Osteocyte (in vitro differentiated cells): ENCODE measurements around the gene CSNK2A3. TPM values are rescaled to one million over a fixed set of nuclear protein-coding genes. Genes with fewer than 3 reads are reported as not detected.

Experiments used
- DNase-seq: peaks from one replicate; pipeline ENCODE4 v3.0.0; 2021; ENCODE audit warnings: mixed read lengths; ENCODE audit not compliant: unreplicated experiment; ENCODE audit errors: extremely low spot score
- H3K27ac Mint-ChIP-seq: one replicate; pipeline ENCODE4 v1.8.0; 2021; ENCODE audit warnings: mild to moderate bottlenecking, mixed read lengths; ENCODE audit not compliant: unreplicated experiment
- H3K27me3 Mint-ChIP-seq: one replicate; pipeline ENCODE4 v1.8.0; 2021; ENCODE audit warnings: mixed read lengths; ENCODE audit not compliant: unreplicated experiment
- H3K36me3 Mint-ChIP-seq: one replicate; pipeline ENCODE4 v1.8.0; 2021; ENCODE audit warnings: mixed read lengths; ENCODE audit not compliant: unreplicated experiment
- H3K4me1 Mint-ChIP-seq: one replicate; pipeline ENCODE4 v1.8.0; 2021; ENCODE audit warnings: mixed read lengths; ENCODE audit not compliant: unreplicated experiment
- H3K4me3 Mint-ChIP-seq: one replicate; pipeline ENCODE4 v1.8.0; 2021; ENCODE audit warnings: mild to moderate bottlenecking, moderate library complexity, mixed read lengths; ENCODE audit not compliant: unreplicated experiment
- H3K9me3 Mint-ChIP-seq: one replicate; pipeline ENCODE4 v1.8.0; 2021; ENCODE audit warnings: mixed read lengths; ENCODE audit not compliant: unreplicated experiment
- CTCF ChIP-seq: fragments of 200-600 bp; sonication (generic); IDR thresholded peaks from 2 replicates; pipeline ENCODE4 v1.5.0; 2021; ENCODE audit warnings: antibody characterized with exemption, mild to moderate bottlenecking, moderate library complexity
- total RNA-seq: library from RNA; stranded (reverse); gene quantifications from 2 replicates; pipeline ENCODE4 v1.2.1, GENCODE V29; 2021

CSNK2A3 gene
- total RNA-seq, 1 donor from 2014 or later: 2.1 TPM

GRCh38 chr11:11391169-11391568, 38.1 kb upstream of the CSNK2A3 start:
- peaks cover 8% of the 10 kb centered on the region for H3K36me3 Mint-ChIP-seq
- DNase-seq: no peak
- H3K27me3 Mint-ChIP-seq: no peaks in the 10 kb centered on the region
- peak overlapping the region; percentile 73 for H3K27ac Mint-ChIP-seq
- no peak for TF ChIP-seq CTCF
- H3K4me3 Mint-ChIP-seq: no peak overlapping the region
- H3K4me1 Mint-ChIP-seq: peaks cover 12% of the 10 kb centered on the region
- H3K9me3 Mint-ChIP-seq: no peaks in the 10 kb centered on the region

- H3K36me3 Mint-ChIP-seq: peaks cover 8% of the 10 kb centered on the region
- DNase-seq: no peak
- H3K4me3 Mint-ChIP-seq: no peak overlapping the region
- no peak for TF ChIP-seq CTCF
- H3K27me3 Mint-ChIP-seq: no peaks in the 10 kb centered on the region
- H3K9me3 Mint-ChIP-seq: no peaks in the 10 kb centered on the region
- H3K27ac Mint-ChIP-seq: no peak overlapping the region
- H3K4me1 Mint-ChIP-seq: peaks cover 11% of the 10 kb centered on the region
Observed at GRCh38 chr11:11390068-11390771, 37.2 kb upstream of the CSNK2A3 start.

GRCh38 chr11:11389238-11389637, 36.2 kb upstream of the CSNK2A3 start:
- H3K9me3 Mint-ChIP-seq: no peaks in the 10 kb centered on the region
- TF ChIP-seq CTCF: no peak
- H3K4me1 Mint-ChIP-seq: peaks cover 13% of the 10 kb centered on the region
- H3K27ac Mint-ChIP-seq: no peak overlapping the region
- H3K27me3 Mint-ChIP-seq: no peaks in the 10 kb centered on the region
- peaks cover 10% of the 10 kb centered on the region for H3K36me3 Mint-ChIP-seq
- no peak for DNase-seq
- no peak overlapping the region for H3K4me3 Mint-ChIP-seq

DNA sequence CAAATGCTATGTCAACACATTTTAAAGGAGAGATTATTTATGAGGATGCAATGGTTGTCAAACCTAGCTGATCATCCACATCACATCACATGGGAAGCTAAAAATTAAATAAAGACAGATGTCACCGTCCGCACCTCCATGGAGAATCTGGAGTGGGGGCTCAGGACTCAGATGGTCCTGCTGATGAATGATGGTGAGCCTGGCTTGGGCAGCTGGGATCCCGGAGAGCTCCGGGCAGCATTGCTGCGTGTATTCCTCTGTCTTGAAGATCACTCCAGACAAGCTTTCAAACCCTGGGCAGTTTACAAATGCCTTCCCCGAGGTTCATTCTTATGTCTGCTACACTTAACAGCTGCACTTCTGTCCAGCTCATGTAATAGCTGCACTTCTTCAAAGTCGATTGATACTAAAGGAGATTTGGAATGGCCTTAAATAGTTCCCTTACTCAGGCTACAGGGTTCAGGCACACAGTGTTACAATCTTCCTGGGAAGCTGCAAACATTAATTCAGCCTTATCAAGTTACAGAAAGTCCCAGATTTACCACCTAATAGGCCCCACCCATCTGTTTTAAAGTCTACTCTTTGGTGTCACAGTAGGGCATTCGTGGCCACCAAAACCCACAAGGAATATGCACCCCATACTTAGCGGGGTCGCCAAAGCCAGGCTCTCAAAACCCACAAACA, 34.7 kb upstream of the CSNK2A3 start:
- Mint-ChIP-seq H3K27ac (no peak overlapping the region), H3K27me3 (no peaks in the 10 kb centered on the region), H3K36me3 (peaks cover 8% of the 10 kb centered on the region), H3K4me3 (no peak overlapping the region), H3K9me3 (no peaks in the 10 kb centered on the region), H3K4me1 (peaks cover 23% of the 10 kb centered on the region)
- no peak for TF ChIP-seq CTCF
- no peak for DNase-seq

DNA sequence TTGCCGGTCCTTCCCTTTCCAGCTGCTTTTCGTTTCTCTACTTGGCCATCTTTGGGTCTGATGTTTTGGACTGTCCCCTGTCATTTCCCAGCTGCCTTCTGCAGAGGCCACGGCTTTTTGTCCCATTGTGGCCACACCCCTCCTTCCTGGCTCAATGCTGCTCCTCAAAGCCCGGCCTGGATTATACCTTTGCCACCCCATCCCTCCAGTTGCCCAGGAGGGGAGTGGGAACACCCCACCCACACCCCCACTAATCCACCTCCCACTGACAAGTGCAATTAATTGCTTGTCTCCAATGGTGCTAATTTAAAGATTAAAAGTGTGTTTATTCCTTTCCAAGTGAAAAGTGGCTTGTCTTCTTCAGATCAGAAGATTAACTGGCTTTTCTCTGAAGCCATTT, 34.2 kb upstream of the CSNK2A3 start:
- no peak overlapping the region for H3K4me3 Mint-ChIP-seq
- TF ChIP-seq CTCF: no peak
- H3K27me3 Mint-ChIP-seq: no peaks in the 10 kb centered on the region
- DNase-seq: no peak
- peaks cover 8% of the 10 kb centered on the region for H3K36me3 Mint-ChIP-seq
- H3K27ac Mint-ChIP-seq: no peak overlapping the region
- H3K9me3 Mint-ChIP-seq: no peaks in the 10 kb centered on the region
- H3K4me1 Mint-ChIP-seq: peaks cover 23% of the 10 kb centered on the region
